Cortex of kidney (tissue), 1 donor: ENCODE data around the gene TRIM67.
"Not testable (repeated sequence)": the region's sequence is repeated elsewhere in the genome, so short reads cannot be mapped to it uniquely, and the experiment has no call there.

Experiments
- DNase-seq: peaks from one replicate; lab custom pipeline; 2025; lab: John Stamatoyannopoulos, UW

The TRIM67 gene

DNA sequence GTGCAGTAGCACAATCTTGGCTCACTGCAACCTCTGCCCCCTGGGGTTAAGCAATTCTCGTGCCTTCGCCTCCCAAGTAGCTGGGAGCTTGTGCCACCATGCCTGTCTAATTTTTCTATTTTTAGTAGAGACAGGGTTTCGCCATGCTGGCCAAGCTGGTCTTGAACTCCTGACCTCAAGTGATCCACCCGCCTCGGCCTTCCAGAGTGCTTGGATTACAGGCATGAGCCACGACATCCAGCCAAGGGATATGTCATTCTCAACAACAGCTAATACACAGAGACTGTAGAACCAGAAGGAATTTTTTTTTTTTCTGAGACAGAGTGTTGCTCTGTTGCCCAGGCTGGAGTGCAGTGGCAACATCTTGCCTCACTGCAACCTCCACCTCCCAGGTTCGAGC is 3.7 kb upstream of the TRIM67 start:
- DNase-seq = not testable (repeated sequence)

DNA sequence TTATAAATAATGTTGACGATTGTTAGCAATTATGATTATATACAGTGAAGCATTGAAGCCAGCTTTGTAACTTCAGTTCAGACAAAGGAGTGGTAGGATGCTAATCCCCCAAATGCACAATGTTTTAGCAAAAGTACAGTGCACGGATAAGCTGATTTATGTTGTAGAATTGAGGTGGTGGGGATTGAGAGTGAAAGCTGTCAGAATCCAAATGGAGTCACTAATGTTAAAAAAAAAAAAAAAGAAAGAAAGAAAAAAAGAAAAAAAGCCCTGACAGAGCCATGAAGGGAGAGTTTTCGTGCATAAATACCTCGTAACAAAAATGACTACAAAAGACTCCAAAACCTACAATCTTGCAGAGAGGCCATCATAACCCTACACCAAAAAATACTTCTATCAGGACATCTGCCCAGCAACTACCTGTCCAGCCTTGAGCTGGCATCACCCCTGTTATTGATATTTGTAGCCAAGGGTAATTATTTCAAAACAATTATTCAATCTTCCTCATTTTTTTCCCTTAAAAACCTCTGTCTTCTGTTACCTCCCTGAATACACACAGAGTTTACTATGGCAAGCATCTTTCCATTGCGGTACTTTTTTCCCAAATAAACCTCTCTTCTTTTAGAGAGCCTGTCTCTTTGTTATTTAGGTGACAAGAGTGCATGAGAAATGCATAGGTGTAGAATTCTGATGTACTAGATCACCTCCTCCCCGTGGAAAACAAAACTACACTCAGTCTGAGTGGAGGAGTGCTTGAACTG is 2.5 kb upstream of the TRIM67 start:
- no peak for DNase-seq

DNA sequence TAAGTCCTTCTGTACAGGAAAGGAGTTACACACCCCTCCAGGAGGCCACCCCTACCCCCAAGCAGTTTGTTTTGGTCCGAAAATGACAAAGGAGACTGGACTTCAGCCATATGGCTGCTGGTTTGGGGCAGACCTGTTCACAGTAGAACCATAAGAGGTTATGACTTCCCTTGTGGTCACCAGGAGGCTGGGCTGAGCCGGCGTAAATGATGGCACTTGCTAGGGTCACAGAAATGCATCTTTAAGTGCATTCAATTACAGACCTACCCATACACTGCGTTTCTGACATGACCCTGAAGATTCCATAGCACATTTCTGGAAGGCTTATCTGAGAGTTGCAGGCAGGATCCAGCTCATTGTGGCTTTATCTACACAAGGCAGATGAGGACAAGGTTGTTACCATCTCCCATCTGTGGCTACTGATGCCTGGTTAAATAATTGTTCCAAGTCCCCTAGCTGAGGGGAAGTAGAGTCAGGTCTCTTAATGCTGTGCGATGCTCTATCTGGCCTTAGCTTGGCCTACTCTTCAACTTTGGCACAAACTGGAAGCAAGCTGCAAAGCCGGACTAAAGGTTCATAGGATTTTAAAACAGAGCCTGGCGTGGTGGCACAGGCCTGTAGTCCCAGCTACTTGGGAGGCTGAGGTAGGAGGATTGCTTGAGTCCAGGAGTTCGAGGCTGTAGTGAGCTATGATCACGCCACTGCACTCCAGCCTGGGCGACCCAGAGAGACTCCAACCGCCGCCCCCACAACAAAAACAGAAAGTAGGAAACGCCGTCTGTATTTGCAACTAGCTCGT is 1.7 kb upstream of the TRIM67 start:
- no peak for DNase-seq

DNA sequence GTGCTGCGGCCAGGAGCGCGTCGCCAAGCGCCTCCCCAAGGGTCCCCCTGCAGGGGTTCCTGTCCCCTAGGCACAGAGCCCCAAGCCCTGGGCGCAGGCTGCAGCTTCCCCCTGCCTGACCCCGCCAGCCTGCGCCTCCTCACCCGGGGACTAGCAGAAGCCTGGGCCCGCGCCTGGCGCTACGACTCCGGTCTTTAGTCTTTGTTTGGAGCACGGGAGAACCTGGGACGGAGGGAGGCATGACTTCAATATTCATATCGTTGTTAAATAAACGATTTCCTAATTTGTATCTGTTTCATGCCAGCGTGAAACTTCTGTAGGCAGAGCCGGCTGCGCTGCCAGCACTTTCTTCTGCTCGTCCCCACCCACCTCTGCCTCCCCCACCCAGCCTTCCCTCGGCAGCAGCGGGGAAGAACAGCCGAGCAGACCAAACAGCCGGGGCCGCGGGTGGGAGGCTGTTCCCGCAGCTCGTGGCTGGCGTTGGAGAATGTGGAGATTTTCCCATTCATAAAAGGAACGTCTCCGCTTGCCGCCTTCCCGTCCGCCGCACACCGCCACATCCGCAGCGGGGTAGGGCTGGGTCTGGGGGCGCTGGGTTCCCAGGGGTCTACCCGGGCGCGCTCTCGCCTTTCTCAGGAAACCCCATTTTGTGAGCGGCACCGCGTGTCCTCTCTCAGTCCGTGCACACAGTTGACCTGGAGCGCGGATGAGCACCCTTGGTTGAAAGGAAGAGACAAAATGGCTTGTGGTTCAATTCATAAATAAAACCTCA is 777 bp upstream of the TRIM67 start:
- no peak for DNase-seq

DNA sequence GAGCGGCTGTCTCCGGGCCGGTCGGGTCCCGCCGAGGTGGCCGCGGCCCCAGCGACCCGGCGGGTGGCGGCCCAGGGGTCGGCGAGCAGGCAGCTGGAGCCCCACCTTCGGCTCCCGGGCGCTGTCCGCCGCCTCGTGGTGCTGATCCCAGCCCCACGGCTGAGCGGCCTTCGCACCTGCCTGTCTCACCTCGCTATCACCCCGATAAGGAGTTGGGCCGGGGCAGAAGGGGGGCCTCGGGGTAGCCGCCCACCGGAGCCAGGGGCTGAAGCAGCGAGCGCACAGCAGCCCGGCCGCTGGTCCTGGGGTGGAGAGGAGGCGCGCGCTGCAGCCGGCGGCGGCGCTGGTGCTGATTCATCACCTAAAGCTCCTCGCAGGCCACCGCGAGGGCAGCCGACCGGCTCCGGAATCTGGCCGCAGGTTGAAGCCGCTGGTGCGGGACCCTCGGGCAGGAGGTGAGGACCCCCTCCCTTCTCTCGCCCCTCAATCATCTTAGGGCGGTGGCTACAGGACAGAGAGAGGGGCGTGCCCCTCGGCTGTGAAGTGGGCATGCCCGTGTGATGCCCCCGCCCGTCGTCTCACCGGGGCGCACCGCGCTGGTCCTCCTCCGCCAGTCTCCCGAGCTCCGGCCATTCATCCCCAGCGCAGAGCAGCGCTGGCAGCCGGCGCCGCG is 575 bp downstream of the TRIM67 start:
- DNase-seq = no peak

DNA sequence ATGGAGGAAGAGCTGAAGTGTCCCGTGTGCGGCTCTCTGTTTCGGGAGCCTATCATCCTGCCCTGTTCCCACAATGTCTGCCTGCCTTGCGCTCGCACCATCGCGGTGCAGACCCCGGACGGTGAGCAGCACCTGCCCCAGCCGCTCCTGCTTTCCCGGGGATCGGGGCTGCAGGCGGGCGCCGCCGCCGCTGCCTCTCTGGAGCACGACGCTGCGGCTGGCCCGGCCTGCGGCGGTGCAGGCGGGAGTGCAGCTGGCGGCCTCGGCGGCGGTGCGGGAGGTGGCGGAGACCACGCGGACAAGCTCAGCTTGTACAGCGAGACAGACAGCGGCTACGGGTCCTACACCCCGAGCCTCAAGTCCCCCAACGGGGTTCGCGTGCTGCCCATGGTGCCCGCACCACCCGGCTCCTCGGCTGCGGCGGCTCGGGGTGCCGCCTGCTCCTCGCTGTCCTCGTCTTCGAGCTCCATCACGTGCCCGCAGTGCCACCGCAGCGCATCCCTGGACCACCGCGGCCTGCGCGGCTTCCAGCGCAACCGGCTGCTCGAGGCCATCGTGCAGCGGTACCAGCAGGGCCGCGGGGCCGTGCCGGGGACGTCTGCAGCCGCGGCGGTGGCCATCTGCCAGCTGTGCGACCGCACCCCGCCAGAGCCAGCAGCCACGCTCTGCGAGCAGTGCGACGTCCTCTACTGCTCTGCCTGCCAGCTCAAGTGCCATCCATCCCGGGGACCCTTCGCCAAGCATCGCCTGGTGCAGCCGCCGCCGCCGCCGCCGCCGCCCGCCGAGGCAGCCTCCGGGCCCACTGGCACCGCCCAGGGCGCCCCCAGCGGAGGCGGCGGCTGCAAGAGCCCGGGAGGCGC is 1.3 kb downstream of the TRIM67 start:
- no peak for DNase-seq

DNA sequence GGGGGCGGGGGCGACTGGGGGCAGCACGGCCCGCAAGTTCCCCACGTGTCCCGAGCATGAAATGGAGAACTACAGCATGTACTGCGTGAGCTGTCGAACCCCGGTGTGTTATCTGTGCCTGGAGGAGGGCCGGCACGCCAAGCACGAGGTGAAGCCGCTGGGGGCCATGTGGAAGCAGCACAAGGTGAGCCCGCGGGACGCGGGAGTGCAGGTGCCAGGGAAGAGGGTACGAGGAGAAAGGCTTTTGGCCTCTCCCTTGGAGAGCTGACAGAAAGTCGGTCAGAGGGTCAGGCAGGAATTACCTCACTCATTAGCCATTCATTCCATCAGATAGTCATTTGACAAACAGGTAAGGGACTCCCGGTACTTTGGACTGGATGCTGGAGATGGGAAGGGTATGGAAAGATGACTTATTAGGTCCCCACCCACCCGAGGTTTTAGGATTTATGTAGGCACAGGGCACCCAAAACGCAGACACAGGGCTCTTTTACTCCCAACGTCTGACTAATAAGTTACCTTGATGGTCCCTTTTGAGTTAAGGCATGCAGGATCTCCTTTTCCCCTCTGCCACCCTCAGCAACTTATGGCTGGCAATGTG is 2.1 kb downstream of the TRIM67 start:
- no peak for DNase-seq

DNA sequence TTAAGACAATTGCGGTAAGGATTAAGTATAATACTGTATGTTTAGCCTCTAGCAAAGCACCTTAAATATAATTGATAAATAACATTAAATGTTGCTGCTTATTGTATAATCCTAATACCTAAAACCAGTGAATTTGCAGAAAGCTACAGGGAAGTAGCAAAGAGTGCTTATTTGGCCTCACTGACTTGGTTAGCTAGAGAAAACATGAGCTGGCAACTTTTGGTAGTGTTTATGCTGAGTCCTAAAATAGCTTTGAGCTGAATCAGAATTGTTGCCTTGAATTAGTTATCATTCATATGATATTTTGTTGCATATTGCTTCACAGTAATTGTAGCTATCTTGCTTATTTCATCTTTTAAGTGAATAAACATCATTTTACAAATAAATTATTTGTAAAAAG is 3.5 kb downstream of the TRIM67 start:
- no peak for DNase-seq

DNA sequence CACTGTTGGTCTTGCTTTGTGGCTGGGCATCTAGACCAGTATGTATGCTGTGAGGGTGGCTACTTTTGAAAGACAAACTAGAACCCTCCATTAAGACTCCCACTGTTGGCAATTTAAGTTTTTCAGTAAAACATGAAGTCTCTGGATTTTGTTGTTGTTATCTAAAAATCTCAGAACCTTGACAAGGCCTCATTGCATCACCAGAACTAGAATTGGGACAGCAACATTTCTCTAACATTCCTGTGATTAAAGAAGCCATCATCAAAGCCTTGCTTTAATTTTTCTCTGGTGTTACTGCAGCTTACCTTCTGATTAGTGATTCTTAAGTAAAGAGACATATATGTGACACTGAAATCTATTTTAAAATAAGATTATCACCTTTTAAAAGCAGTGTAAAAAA is 4.5 kb downstream of the TRIM67 start:
- DNase-seq = no peak

DNA sequence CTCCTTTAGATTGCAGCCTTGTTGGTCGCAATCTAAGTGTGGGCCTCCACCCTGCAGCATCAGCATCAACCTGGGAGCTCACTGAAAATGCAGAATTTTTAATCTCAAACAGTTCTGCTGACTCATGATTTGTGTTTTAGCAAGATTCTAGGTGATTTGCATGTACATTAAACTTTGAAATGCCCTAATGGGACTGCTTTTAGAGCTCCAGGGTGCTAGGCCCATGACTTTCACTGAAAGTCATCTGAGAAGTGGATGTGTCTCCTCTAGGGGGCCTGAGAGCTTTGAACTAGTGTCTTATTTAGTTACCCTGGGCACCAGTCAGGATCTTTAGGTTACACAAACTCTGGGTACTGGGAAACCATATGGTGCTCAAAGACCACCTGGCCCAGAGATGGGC is 9.0 kb downstream of the TRIM67 start:
- no peak for DNase-seq

DNA sequence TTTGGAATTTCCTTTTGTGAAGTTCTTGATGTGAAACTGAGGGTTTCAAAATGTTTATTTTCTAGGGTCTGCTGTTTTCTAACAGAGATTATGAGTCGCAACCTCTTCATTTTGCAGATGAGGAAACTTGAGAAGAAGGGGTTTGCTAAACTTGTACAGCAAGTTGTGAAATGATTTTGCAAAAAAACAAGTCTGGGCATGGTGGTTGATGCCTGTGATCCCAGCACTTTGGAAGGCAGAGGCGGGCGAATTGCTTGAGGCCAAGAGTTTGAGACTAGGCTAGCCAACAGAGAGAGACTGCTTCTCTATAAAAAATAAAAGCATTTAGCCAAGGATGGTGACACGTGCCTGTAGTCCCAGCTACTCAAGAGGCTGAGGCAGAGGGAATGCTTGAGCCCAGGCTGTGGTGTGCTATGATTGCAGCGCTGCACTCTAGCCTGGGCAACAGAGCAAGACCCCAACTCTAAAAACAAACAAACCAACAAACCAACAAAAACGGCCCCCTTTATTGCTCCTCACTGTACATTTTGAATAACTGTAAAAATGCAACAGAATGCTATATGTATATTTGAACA is 9.9 kb downstream of the TRIM67 start:
- no peak for DNase-seq

DNA sequence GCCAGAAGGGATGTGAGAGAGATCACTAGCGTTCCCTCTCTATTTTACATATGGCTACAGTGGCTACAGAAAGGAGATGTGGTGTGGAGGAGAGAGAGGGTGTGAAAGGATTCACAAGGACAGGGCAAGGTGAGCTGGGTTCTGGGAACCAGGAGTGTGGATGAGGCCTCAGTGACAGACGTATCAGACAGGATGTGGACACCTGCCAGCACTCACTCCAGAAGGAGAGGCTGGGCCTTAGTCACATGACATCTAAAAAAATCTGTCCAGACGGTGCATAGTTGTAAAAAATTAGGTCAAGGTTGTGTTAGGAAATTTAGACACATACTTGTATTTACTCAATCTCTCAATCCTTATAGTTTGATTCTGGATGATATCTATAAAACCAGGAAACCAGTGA is 10.6 kb downstream of the TRIM67 start:
- no peak for DNase-seq

DNA sequence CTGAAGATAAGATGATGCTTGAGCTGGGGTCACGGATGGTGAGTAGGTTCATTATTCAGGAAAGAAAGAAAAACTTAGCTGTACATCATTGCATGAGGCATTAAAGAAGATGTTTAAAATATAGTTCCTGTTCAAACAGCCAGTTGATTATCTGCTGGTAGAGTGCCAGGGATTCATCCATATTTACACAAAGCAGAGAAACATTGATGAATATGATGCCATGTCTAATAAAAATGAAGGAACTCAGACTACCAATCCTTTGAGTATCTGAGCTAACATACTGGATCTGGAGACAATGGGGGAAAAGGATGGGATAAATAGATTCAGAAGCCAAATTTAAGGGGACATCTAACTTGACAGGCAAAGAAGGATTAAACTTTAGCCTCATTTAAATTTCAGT is 14.6 kb downstream of the TRIM67 start:
- DNase-seq = no peak

DNA sequence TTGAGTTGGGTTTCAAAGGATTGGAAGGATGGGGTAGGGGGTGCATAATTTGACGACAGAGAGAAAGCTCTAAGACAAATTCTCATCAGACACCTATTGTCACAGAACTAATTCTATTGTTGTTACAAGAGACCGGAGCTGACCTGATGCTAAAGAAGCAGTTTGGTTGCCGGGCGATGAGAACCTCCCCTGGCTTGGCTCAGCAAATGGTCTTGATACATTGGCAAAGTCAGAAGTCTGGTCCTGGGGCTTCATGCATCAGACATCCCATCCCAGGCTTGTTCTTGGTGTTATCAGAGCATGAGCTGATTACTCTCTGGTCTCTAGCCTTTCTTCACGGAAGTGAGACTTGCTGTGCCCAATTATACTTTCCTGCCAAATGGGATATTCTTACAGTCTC is 15.4 kb downstream of the TRIM67 start:
- DNase-seq = no peak

DNA sequence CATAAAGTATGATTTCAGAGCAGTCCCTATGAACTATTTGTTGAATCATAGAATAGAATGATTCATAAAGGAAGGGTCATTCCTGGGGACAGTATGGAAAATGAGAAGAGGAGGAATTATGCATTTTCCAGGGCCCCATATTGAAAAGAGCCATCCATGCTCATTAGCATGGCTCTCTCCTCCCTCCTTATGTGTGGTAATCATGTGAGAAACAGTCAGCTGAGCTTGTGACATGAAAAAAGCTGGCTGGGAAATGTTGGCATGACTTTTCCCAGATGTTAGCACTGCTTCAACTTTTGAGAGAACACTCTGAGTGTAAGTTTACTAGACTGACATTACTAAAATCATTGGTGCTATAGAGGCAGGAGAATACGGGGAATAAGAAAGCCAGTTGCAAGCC is 16.1 kb downstream of the TRIM67 start:
- no peak for DNase-seq

DNA sequence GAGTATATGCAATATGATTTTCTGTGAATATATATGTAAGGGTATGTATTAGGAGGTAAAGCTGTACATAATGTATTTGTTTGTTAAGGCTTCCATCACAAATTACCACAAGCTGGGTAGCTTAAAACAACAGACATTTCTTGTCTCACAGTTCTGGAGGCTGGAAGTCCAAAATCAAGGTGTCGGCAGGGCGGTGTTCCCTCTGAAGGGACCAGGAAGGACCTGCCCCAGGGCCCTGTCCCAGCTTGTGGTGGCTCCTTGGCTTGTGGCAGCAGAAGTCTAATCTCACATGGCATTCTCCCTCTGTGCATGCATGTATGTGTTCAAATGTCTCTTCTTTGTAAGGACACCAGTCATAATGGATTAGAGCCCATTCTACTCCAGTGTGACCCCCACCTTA is 17.1 kb downstream of the TRIM67 start:
- DNase-seq = no peak

DNA sequence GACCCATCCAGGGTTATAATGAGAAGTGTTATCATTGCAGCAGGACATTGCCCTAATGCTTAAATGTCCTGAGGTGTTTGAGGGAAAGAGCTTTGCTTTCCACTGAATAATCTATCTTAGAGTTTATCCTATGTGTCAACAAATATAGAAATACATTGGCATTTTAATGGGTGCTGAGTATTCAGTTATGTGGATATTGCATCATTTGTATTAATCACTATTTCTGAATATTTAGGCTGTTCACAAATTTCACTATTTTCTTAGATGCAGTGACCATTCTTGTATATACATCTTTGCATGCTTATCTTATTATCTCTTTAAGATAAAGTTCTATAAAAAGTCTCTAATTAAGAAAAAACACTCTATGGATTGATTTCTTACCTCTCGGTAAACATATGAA is 18.2 kb downstream of the TRIM67 start:
- no peak for DNase-seq

DNA sequence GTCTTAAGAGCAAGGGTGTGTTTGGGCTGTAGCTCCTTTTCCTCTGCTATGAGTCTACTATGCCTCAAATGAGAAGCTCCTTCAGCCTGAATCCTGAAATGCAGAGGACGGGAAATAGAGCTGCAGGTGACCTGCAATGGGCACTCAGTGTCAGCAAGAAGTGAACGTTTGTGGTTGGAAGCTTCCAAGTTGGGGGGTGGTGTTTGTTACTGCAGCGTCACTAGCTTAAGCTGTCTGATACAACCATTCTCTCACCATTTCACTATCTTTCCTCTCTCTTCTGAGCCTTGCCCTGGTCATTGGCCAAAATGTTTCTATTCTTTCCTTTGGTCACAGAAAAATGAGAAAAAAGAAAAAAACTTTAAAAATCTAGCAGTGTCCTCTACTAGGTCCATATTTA is 19.4 kb downstream of the TRIM67 start:
- no peak for DNase-seq

DNA sequence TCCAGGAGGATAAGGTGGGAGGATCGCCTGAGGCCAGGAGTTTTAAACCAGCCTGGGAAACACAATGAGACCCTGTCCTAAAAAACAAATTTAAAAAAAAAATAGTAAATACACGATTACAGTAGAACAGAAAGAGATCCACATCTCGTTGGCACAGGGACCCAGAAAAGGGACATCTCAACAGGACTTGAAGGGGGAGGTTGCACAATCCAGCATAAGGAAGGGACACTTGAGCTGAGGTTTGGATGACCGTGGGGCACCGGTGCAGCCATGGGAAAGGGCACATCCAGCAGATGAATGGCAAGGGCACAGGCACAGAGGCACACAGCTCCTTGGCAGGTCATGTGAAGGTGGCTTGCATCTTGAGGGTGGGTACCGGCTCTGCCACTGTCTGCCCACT is 20.5 kb downstream of the TRIM67 start:
- no peak for DNase-seq
